NCI-H2029 (cell line): ENCODE measurements around the gene OR2T8.

Experiments used
- DNase-seq: peaks from one replicate; lab custom pipeline; 2025; lab: John Stamatoyannopoulos, UW

Gene OR2T8

GRCh38 chr1:247961791-247962190, 41.7 kb downstream of the OR2T8 start:
- DNase-seq = no peak

GRCh38 chr1:247962911-247963588, 43.0 kb downstream of the OR2T8 start:
- DNase-seq = no peak

- no peak for DNase-seq
These were observed 44.9 kb downstream of the OR2T8 start, which contains the start of gene OR2AK2 for GRCh38 chr1:247964933-247965332. Gene OR2AK2, plus strand, starts transcription at chr1:247965233. Its CDS starts 144 bp downstream, at chr1:247965377.

- DNase-seq = no peak
These were observed 46.6 kb downstream of the OR2T8 start for GRCh38 chr1:247966532-247967204.
